Bronchial epithelial cell (primary cell): ENCODE data around the gene SLC18B1. TPM values are rescaled to one million over a fixed set of nuclear protein-coding genes. Genes with fewer than 3 reads are reported as not detected.
A peak's percentile ranks its signal among the peaks of the same experiment; 100 is the strongest.

Source experiments
- DNase-seq: peaks from one replicate; pipeline ENCODE4 v3.0.0-alpha.2; 2010; ENCODE audit warnings: low read depth
- FAIRE-seq: peaks from 2 replicates; lab custom pipeline; 2011; peaks lifted over from hg19 to GRCh38; lab: Jason Lieb, UNC
- H3K27me3 ChIP-seq: 2 replicates; pipeline ENCODE4 v1.5.1; 2011; ENCODE audit warnings: low read length; ENCODE audit not compliant: control insufficient read depth, insufficient read depth
- H3K36me3 ChIP-seq: 2 replicates; pipeline ENCODE4 v1.5.1; 2011; ENCODE audit warnings: low read length; ENCODE audit not compliant: control insufficient read depth, insufficient read depth
- H3K4me3 ChIP-seq: 2 replicates; pipeline ENCODE4 v1.5.1; 2011; ENCODE audit warnings: mild to moderate bottlenecking, low read depth, low read length, control low read depth
- total RNA-seq: library from RNA; depleted of rRNA; stranded (reverse); fragments of >200 nt; gene quantifications from 2 replicates; pipeline ENCODE4 v1.2.1, GENCODE V29; 2014
- TF ChIP-seq, protein P1 (sequence below): IDR thresholded peaks from 2 replicates; pipeline ENCODE4 v1.5.1; 2011; ENCODE audit warnings: mild to moderate bottlenecking, moderate library complexity, low read length, control low read depth, inconsistent platforms; ENCODE audit not compliant: insufficient read depth, severe bottlenecking

SLC18B1 gene
- total RNA-seq, 1 donor from 2014 or later, result 17.1 TPM

GRCh38 chr6:132748446-132748845 lies 50.0 kb downstream of the SLC18B1 start:
- FAIRE-seq (no peak), DNase-seq (no peak)
- TF ChIP-seq, protein P1, sequence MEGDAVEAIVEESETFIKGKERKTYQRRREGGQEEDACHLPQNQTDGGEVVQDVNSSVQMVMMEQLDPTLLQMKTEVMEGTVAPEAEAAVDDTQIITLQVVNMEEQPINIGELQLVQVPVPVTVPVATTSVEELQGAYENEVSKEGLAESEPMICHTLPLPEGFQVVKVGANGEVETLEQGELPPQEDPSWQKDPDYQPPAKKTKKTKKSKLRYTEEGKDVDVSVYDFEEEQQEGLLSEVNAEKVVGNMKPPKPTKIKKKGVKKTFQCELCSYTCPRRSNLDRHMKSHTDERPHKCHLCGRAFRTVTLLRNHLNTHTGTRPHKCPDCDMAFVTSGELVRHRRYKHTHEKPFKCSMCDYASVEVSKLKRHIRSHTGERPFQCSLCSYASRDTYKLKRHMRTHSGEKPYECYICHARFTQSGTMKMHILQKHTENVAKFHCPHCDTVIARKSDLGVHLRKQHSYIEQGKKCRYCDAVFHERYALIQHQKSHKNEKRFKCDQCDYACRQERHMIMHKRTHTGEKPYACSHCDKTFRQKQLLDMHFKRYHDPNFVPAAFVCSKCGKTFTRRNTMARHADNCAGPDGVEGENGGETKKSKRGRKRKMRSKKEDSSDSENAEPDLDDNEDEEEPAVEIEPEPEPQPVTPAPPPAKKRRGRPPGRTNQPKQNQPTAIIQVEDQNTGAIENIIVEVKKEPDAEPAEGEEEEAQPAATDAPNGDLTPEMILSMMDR, result no peak
- H3K36me3 ChIP-seq, result no peaks in the 10 kb centered on the region
- no peaks in the 10 kb centered on the region for H3K27me3 ChIP-seq
- no peak overlapping the region for H3K4me3 ChIP-seq

- no peaks in the 10 kb centered on the region for H3K36me3 ChIP-seq
- FAIRE-seq (peak; percentile 47), DNase-seq (peak; percentile 77)
- no peaks in the 10 kb centered on the region for H3K27me3 ChIP-seq
- TF ChIP-seq, protein P1, result no peak
- H3K4me3 ChIP-seq, result no peak overlapping the region
These were observed 52.4 kb downstream of the SLC18B1 start for GRCh38 chr6:132746048-132746447.

DNA sequence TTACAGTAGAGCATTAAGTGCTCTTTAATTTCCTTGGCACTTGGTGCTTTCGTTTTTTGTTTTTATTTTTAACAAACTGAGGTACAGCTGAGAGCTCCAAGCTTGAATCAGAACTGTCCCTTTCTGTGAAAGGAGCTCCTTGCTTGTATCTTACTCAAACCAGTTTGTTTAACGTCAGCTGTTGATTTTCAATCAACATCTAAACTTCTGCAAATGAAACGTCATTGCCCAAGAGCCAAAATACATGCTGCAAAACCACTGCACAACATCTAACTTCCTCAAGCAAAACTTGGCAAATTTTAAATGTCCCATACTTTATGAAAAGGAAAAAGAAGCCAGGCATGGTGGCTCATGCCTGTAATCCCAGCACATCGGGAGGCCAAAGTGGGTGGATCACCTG lies 55.9 kb downstream of the SLC18B1 start:
- TF ChIP-seq, protein P1, result no peak
- FAIRE-seq (no peak), DNase-seq (no peak)
- Histone ChIP-seq H3K4me3 (no peak overlapping the region), H3K27me3 (no peaks in the 10 kb centered on the region), H3K36me3 (no peaks in the 10 kb centered on the region)

DNA sequence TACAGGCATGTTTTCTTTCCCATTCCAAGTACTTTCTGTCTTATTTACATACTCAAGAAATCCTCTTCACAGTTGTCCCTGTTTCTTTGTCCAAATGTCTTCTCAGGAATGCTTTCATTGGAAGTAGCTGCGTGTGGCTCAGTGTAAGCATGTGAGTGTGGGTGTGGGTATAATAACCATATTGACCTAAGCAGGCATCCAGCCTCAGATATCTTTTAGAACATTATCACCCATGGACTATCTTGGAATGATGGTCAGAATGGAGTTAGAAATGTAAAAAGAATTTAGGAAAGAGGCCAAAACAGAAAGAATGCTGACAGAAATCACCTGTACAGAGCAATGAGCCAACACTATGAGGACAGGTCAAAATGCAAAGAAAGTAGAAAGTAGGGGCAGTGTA lies 57.2 kb downstream of the SLC18B1 start:
- Histone ChIP-seq H3K4me3 (no peak overlapping the region), H3K36me3 (no peaks in the 10 kb centered on the region), H3K27me3 (no peaks in the 10 kb centered on the region)
- DNase-seq, result no peak
- no peak for FAIRE-seq
- TF ChIP-seq, protein P1, result no peak

GRCh38 chr6:132736239-132736638 lies 62.2 kb downstream of the SLC18B1 start:
- H3K27me3 ChIP-seq, result no peaks in the 10 kb centered on the region
- no peak overlapping the region for H3K4me3 ChIP-seq
- FAIRE-seq (no peak), DNase-seq (peak; percentile 91)
- H3K36me3 ChIP-seq, result no peaks in the 10 kb centered on the region
- TF ChIP-seq, protein P1, result no peak

GRCh38 chr6:132734694-132735236 lies 63.7 kb downstream of the SLC18B1 start:
- no peak for FAIRE-seq
- TF ChIP-seq, protein P1, result peak; percentile 36
- Histone ChIP-seq H3K27me3 (no peaks in the 10 kb centered on the region), H3K4me3 (no peak overlapping the region), H3K36me3 (no peaks in the 10 kb centered on the region)
- DNase-seq, result peak; percentile 96
